ENCODE data around the gene STING1.
"Not testable (repeated sequence)": the region's sequence is repeated elsewhere in the genome, so short reads cannot be mapped to it uniquely, and the experiment has no call there.

The STING1 gene

GRCh38 chr5:139488260-139488659 lies 5.7 kb upstream of the STING1 start:
- no peak overlapping the region for H3K27ac ChIP-seq (ENCODE audit: low read length)
- no peaks in the 10 kb centered on the region for H4K20me1 ChIP-seq (ENCODE audit: insufficient read depth, low read length)
- H3K4me1 ChIP-seq (ENCODE audit: low read length): peaks cover 4% of the 10 kb centered on the region; the same call in 1 of the 2 replicates
- no peaks in the 10 kb centered on the region for H3K36me3 ChIP-seq (replicated peaks; ENCODE audit: low read depth, low read length)
- H3K4me3 ChIP-seq (ENCODE audit: low read length): no peak overlapping the region
- no peak overlapping the region for H3K4me2 ChIP-seq (ENCODE audit: low read length)
- H3K27me3 ChIP-seq (ENCODE audit: low read depth, low read length): no peaks in the 10 kb centered on the region
- H3K9ac ChIP-seq (ENCODE audit: low read length): no peak overlapping the region
- H3K9me3 ChIP-seq (ENCODE audit: insufficient read depth, low read length): no peaks in the 10 kb centered on the region
- no peaks in the 10 kb centered on the region for H3K79me2 ChIP-seq (ENCODE audit: low read length)
- peak overlapping the region; percentile 83 for H2AFZ ChIP-seq (ENCODE audit: low read depth, low read length)
- TF ChIP-seq CTCF (IDR thresholded peaks at IDR 0.05; ENCODE audit: low read depth, low read length): no peak
- no peak for TF ChIP-seq EZH2phosphoT487 (IDR thresholded peaks at IDR 0.05; ENCODE audit: low read depth)

- Histone ChIP-seq H3K4me3 (ENCODE audit: low read length) (no peak overlapping the region), H4K20me1 (ENCODE audit: insufficient read depth, low read length) (no peaks in the 10 kb centered on the region), H2AFZ (ENCODE audit: low read depth, low read length) (no peak overlapping the region), H3K27ac (ENCODE audit: low read length) (no peak overlapping the region), H3K4me2 (ENCODE audit: low read length) (no peak overlapping the region), H3K79me2 (ENCODE audit: low read length) (no peaks in the 10 kb centered on the region), H3K9me3 (ENCODE audit: insufficient read depth, low read length) (no peaks in the 10 kb centered on the region), H3K36me3 (replicated peaks; ENCODE audit: low read depth, low read length) (no peaks in the 10 kb centered on the region), H3K4me1 (ENCODE audit: low read length) (peaks cover 10% of the 10 kb centered on the region; the same call in 1 of the 2 replicates), H3K27me3 (ENCODE audit: low read depth, low read length) (no peaks in the 10 kb centered on the region), H3K9ac (ENCODE audit: low read length) (no peak overlapping the region)
- TF ChIP-seq EZH2phosphoT487 (IDR thresholded peaks at IDR 0.05; ENCODE audit: low read depth) (no peak), CTCF (IDR thresholded peaks at IDR 0.05; ENCODE audit: low read depth, low read length) (no peak)
Measured at GRCh38 chr5:139486201-139486600, 3.6 kb upstream of the STING1 start.

- H3K4me2 ChIP-seq (ENCODE audit: low read length); H3K4me3 ChIP-seq (ENCODE audit: low read length); H3K9ac ChIP-seq (ENCODE audit: low read length); H3K4me1 ChIP-seq (ENCODE audit: low read length); H3K27ac ChIP-seq (ENCODE audit: low read length); H4K20me1 ChIP-seq (ENCODE audit: insufficient read depth, low read length); H3K9me3 ChIP-seq (ENCODE audit: insufficient read depth, low read length); H3K27me3 ChIP-seq (ENCODE audit: low read depth, low read length); H2AFZ ChIP-seq (ENCODE audit: low read depth, low read length); H3K79me2 ChIP-seq (ENCODE audit: low read length); H3K36me3 ChIP-seq (replicated peaks; ENCODE audit: low read depth, low read length): not testable (repeated sequence)
Measured at GRCh38 chr5:139482890-139483208, 291 bp upstream of the STING1 start.

GRCh38 chr5:139481580-139482049 lies 943 bp downstream of the STING1 start:
- Histone ChIP-seq H3K4me1 (ENCODE audit: low read length) (peaks cover 6% of the 10 kb centered on the region; the same call in 1 of the 2 replicates), H3K4me2 (ENCODE audit: low read length) (no peak overlapping the region), H2AFZ (ENCODE audit: low read depth, low read length) (no peak overlapping the region), H3K9me3 (ENCODE audit: insufficient read depth, low read length) (no peaks in the 10 kb centered on the region), H3K27ac (ENCODE audit: low read length) (no peak overlapping the region), H3K4me3 (ENCODE audit: low read length) (no peak overlapping the region), H3K79me2 (ENCODE audit: low read length) (no peaks in the 10 kb centered on the region), H3K9ac (ENCODE audit: low read length) (no peak overlapping the region), H4K20me1 (ENCODE audit: insufficient read depth, low read length) (no peaks in the 10 kb centered on the region), H3K36me3 (replicated peaks; ENCODE audit: low read depth, low read length) (no peaks in the 10 kb centered on the region), H3K27me3 (ENCODE audit: low read depth, low read length) (no peaks in the 10 kb centered on the region)
- TF ChIP-seq CTCF (IDR thresholded peaks at IDR 0.05; ENCODE audit: low read depth, low read length): no peak
- TF ChIP-seq EZH2phosphoT487 (IDR thresholded peaks at IDR 0.05; ENCODE audit: low read depth): no peak

GRCh38 chr5:139481122-139481533 lies 1.4 kb downstream of the STING1 start:
- no peak overlapping the region for H2AFZ ChIP-seq (ENCODE audit: low read depth, low read length)
- H3K9me3 ChIP-seq (ENCODE audit: insufficient read depth, low read length): no peaks in the 10 kb centered on the region
- no peaks in the 10 kb centered on the region for H3K79me2 ChIP-seq (ENCODE audit: low read length)
- H3K4me2 ChIP-seq (ENCODE audit: low read length): no peak overlapping the region
- H3K4me3 ChIP-seq (ENCODE audit: low read length): no peak overlapping the region
- H4K20me1 ChIP-seq (ENCODE audit: insufficient read depth, low read length): no peaks in the 10 kb centered on the region
- H3K27me3 ChIP-seq (ENCODE audit: low read depth, low read length): no peaks in the 10 kb centered on the region
- TF ChIP-seq EZH2phosphoT487 (IDR thresholded peaks at IDR 0.05; ENCODE audit: low read depth) (no peak), CTCF (IDR thresholded peaks at IDR 0.05; ENCODE audit: low read depth, low read length) (no peak)
- peaks cover 6% of the 10 kb centered on the region; the same call in 1 of the 2 replicates for H3K4me1 ChIP-seq (ENCODE audit: low read length)
- H3K9ac ChIP-seq (ENCODE audit: low read length): no peak overlapping the region
- no peaks in the 10 kb centered on the region for H3K36me3 ChIP-seq (replicated peaks; ENCODE audit: low read depth, low read length)
- no peak overlapping the region for H3K27ac ChIP-seq (ENCODE audit: low read length)

GRCh38 chr5:139479729-139480128 lies 2.8 kb downstream of the STING1 start:
- not testable (repeated sequence) for H3K4me2 ChIP-seq (ENCODE audit: low read length); H3K27ac ChIP-seq (ENCODE audit: low read length); H3K4me3 ChIP-seq (ENCODE audit: low read length); H2AFZ ChIP-seq (ENCODE audit: low read depth, low read length); H3K9ac ChIP-seq (ENCODE audit: low read length); H3K79me2 ChIP-seq (ENCODE audit: low read length); H4K20me1 ChIP-seq (ENCODE audit: insufficient read depth, low read length); H3K27me3 ChIP-seq (ENCODE audit: low read depth, low read length); H3K9me3 ChIP-seq (ENCODE audit: insufficient read depth, low read length); H3K4me1 ChIP-seq (ENCODE audit: low read length); H3K36me3 ChIP-seq (replicated peaks; ENCODE audit: low read depth, low read length)

Data from OCI-LY3 (cell line).